A673 (cell line): ENCODE results near the gene CHRNA1. TPM values are rescaled to one million over a fixed set of nuclear protein-coding genes. Genes with fewer than 3 reads are reported as not detected.

Experiments
- BruUV-seq: library from RNA; stranded (reverse); fragments of 400-500 nt; replicated peaks from 2 replicates; lab custom pipeline; 2021; lab: Mats Ljungman, UMichigan
- CTCF ChIA-PET: fragments of 300-600 bp; sonication (Branson Sonifier 250); formaldehyde crosslinking; loops from one replicate; lab custom pipeline; 2022; ENCODE audit warnings: antibody characterized with exemption; lab: Charles Lee
- POLR2A ChIA-PET: fragments of 300-600 bp; sonication (Branson Sonifier 250); formaldehyde crosslinking; loops from one replicate; lab custom pipeline; 2022; ENCODE audit warnings: antibody characterized with exemption; ENCODE audit not compliant: low non-redundant PET; lab: Charles Lee
- DNase-seq: peaks from one replicate; pipeline ENCODE4 v3.0.0-alpha.2; 2015; ENCODE audit warnings: low spot score
- H3K27ac ChIP-seq: fragments of 200-600 bp; sonication (generic); 2 replicates; pipeline ENCODE4 v1.5.1; 2016; ENCODE audit warnings: mixed run types, low read depth, mild to moderate bottlenecking, mixed read lengths, antibody characterized with exemption, low read length; ENCODE audit not compliant: poor library complexity, severe bottlenecking
- H3K27me3 ChIP-seq: fragments of 200-600 bp; sonication (generic); replicated peaks from 2 replicates; pipeline ENCODE4 v1.6.1; 2017; ENCODE audit warnings: mixed run types, low read depth, mild to moderate bottlenecking, mixed read lengths, antibody characterized with exemption, low read length; ENCODE audit not compliant: insufficient read depth, poor library complexity
- H3K36me3 ChIP-seq: fragments of 200-600 bp; sonication (generic); 2 replicates; pipeline ENCODE4 v1.6.1; 2016; ENCODE audit warnings: mixed run types, mild to moderate bottlenecking, mixed read lengths, antibody characterized with exemption, low read length; ENCODE audit not compliant: insufficient read depth, poor library complexity, severe bottlenecking
- H3K4me1 ChIP-seq: fragments of 200-600 bp; sonication (generic); 2 replicates; pipeline ENCODE4 v1.6.1; 2017; ENCODE audit warnings: mixed run types, mild to moderate bottlenecking, mixed read lengths, antibody characterized with exemption, low read length; ENCODE audit not compliant: insufficient read depth, poor library complexity, severe bottlenecking
- H3K4me3 ChIP-seq: fragments of 200-600 bp; sonication (generic); 2 replicates; pipeline ENCODE4 v1.5.1; 2016; ENCODE audit warnings: low read depth, mixed run types, mild to moderate bottlenecking, mixed read lengths, low read length; ENCODE audit not compliant: poor library complexity, severe bottlenecking
- H3K9me3 ChIP-seq: fragments of 200-600 bp; sonication (generic); 2 replicates; pipeline ENCODE4 v1.6.1; 2016; ENCODE audit warnings: mixed run types, low read depth, mild to moderate bottlenecking, mixed read lengths, antibody characterized with exemption, low read length; ENCODE audit not compliant: poor library complexity, severe bottlenecking
- CTCF ChIP-seq: fragments of 300-800, 200-600 bp; sonication (generic); conservative IDR thresholded peaks from 2 replicates; pipeline ENCODE4 v1.5.1; 2017; ENCODE audit warnings: low read depth, mild to moderate bottlenecking, antibody characterized with exemption, low read length, moderate library complexity, mixed read lengths
- EZH2 ChIP-seq: fragments of 200-600 bp; sonication (generic); IDR thresholded peaks from 2 replicates; pipeline ENCODE4 v1.6.1; 2017; ENCODE audit warnings: borderline replicate concordance, low read depth, mild to moderate bottlenecking, mixed read lengths, antibody characterized with exemption, low read length; ENCODE audit not compliant: poor library complexity, severe bottlenecking
- intact Hi-C: fragments of 100-400 bp; cut with micrococcal nuclease; formaldehyde crosslinking; loops from one replicate; pipeline ENCODE4 v1.10.0; 2022; ENCODE audit not compliant: unreplicated experiment
- total RNA-seq: library from RNA; stranded (reverse); gene quantifications from 2 replicates; pipeline ENCODE4 v1.2.3, GENCODE V29; 2021

The CHRNA1 gene
- total RNA-seq, 1 experiment from 2014 or later = not detected

- intact Hi-C loops = no loop called here
- CTCF ChIA-PET = interaction anchor here (0.5 to 0.8 kb wide), 2 partner anchors 19 to 260 kb away, joined by 3 to 4 read pairs; no protein-coding TSS in a partner anchor
- Histone ChIP-seq H3K27me3 (peaks cover 50% of the 10 kb centered on the region), H3K9me3 (no peaks in the 10 kb centered on the region), H3K36me3 (no peaks in the 10 kb centered on the region), H3K4me1 (no peaks in the 10 kb centered on the region), H3K27ac (no peak overlapping the region), H3K4me3 (peak overlapping the region; percentile 15)
- no TSS peak for BruUV-seq
- TF ChIP-seq CTCF (no peak), EZH2 (no peak)
- POLR2A ChIA-PET = interaction anchor here (0.5 kb wide), 1 partner anchor 296 kb away, joined by 7 read pairs; no protein-coding TSS in a partner anchor
- DNase-seq = peak; percentile 22
These were observed 34.2 kb downstream of the CHRNA1 start for GRCh38 chr2:174729797-174730697.

- Histone ChIP-seq H3K9me3 (no peaks in the 10 kb centered on the region), H3K27me3 (peaks cover 44% of the 10 kb centered on the region), H3K27ac (no peak overlapping the region), H3K36me3 (no peaks in the 10 kb centered on the region), H3K4me1 (no peaks in the 10 kb centered on the region), H3K4me3 (no peak overlapping the region)
- BruUV-seq = no TSS peak
- DNase-seq = no peak
- POLR2A ChIA-PET = no interaction called here
- intact Hi-C loops = no loop called here
- CTCF ChIA-PET = no interaction called here
- TF ChIP-seq CTCF = no peak
These were observed 36.2 kb downstream of the CHRNA1 start for GRCh38 chr2:174728096-174728495.

- DNase-seq = no peak
- Histone ChIP-seq H3K4me3 (no peak overlapping the region), H3K36me3 (no peaks in the 10 kb centered on the region), H3K4me1 (no peaks in the 10 kb centered on the region), H3K27me3 (peaks cover 29% of the 10 kb centered on the region), H3K27ac (no peak overlapping the region), H3K9me3 (no peaks in the 10 kb centered on the region)
- ChIA-PET CTCF (interaction anchor here (1.0 kb wide), 1 partner anchor 29 kb away, joined by 3 read pairs; no protein-coding TSS in a partner anchor), POLR2A (no interaction called here)
- intact Hi-C loops = no loop called here
- no TSS peak for BruUV-seq
- TF ChIP-seq EZH2 (no peak), CTCF (no peak)
These were observed 38.1 kb downstream of the CHRNA1 start for GRCh38 chr2:174726212-174726611.
